Retinal pigment epithelial cell (primary cell): Measurements from ENCODE around the gene OPA3.
A peak's percentile ranks its signal among the peaks of the same experiment; 100 is the strongest.
"Not testable (repeated sequence)": the region's sequence is repeated elsewhere in the genome, so short reads cannot be mapped to it uniquely, and the experiment has no call there.

Source experiments
- DNase-seq: peaks from one replicate; pipeline ENCODE4 v3.0.0-alpha.2; 2010; ENCODE audit warnings: low read depth
- H3K4me3 ChIP-seq: 2 replicates; pipeline ENCODE4 v1.5.1; 2011; ENCODE audit warnings: mild to moderate bottlenecking, low read length, control low read depth, moderate library complexity
- CTCF ChIP-seq: conservative IDR thresholded peaks from 2 replicates; pipeline ENCODE4 v1.5.1; 2011; ENCODE audit warnings: low read depth, low read length, control low read depth, inconsistent platforms

OPA3 gene

GRCh38 chr19:45512881-45513483 is 71.6 kb downstream of the OPA3 start:
- TF ChIP-seq CTCF = no peak
- no peak for DNase-seq
- H3K4me3 ChIP-seq = no peak overlapping the region

- DNase-seq = no peak
- TF ChIP-seq CTCF = no peak
- H3K4me3 ChIP-seq = no peak overlapping the region
Measured at GRCh38 chr19:45511074-45511473, 73.5 kb downstream of the OPA3 start.

- not testable (repeated sequence) for H3K4me3 ChIP-seq
Measured at GRCh38 chr19:45510352-45510751, 74.2 kb downstream of the OPA3 start.

GRCh38 chr19:45509692-45510015 is 74.9 kb downstream of the OPA3 start:
- DNase-seq = no peak
- peak overlapping the region; percentile 96 for H3K4me3 ChIP-seq
- no peak for TF ChIP-seq CTCF

More at GRCh38 chr19:45510352-45510751, 74.2 kb downstream of the OPA3 start:
- not testable (repeated sequence) for DNase-seq

- peak overlapping the region; percentile 96 for H3K4me3 ChIP-seq
- TF ChIP-seq CTCF = no peak
- DNase-seq = no peak
Measured at GRCh38 chr19:45508861-45509691, 75.5 kb downstream of the OPA3 start.

GRCh38 chr19:45508417-45508860 is 76.2 kb downstream of the OPA3 start:
- DNase-seq = no peak
- no peak for TF ChIP-seq CTCF
- peak overlapping the region; percentile 96 for H3K4me3 ChIP-seq

GRCh38 chr19:45507872-45508416 is 76.7 kb downstream of the OPA3 start:
- TF ChIP-seq CTCF = no peak
- DNase-seq = no peak
- peak overlapping the region; percentile 96 for H3K4me3 ChIP-seq
